WTC11 (cell line): ENCODE measurements around the gene RFTN1. TPM values are rescaled to one million over a fixed set of nuclear protein-coding genes. Genes with fewer than 3 reads are reported as not detected.

Experiments
- ATAC-seq: fragments of 200-7000 bp; cut with Tn5 transposase; 2 replicates; pipeline ENCODE4 v1.10.0; 2021; ENCODE audit warnings: mild to moderate bottlenecking, moderate library complexity
- CTCF ChIA-PET: fragments of 300-600 bp; sonication (Branson Sonifier 250); formaldehyde crosslinking; loops from one replicate; lab custom pipeline; 2021; ENCODE audit warnings: antibody characterized with exemption; lab: Charles Lee
- POLR2A ChIA-PET: fragments of 350-600 bp; sonication (Branson Sonifier 250); formaldehyde crosslinking; loops from one replicate; lab custom pipeline; 2021; ENCODE audit warnings: antibody characterized with exemption; lab: Charles Lee
- DNase-seq: peaks from one replicate; pipeline ENCODE4 v3.0.0; 2021; ENCODE audit warnings: low spot score
- H3K27ac Mint-ChIP-seq: 2 replicates; pipeline ENCODE4 v1.8.0; 2021; ENCODE audit warnings: mixed read lengths
- H3K27me3 Mint-ChIP-seq: 2 replicates; pipeline ENCODE4 v1.8.0; 2021; ENCODE audit warnings: low read depth, mild to moderate bottlenecking, moderate library complexity, mixed read lengths
- H3K36me3 Mint-ChIP-seq: 2 replicates; pipeline ENCODE4 v1.8.0; 2021; ENCODE audit warnings: mixed read lengths
- H3K4me1 Mint-ChIP-seq: 2 replicates; pipeline ENCODE4 v1.8.0; 2022; ENCODE audit warnings: mixed read lengths
- H3K4me3 Mint-ChIP-seq: 2 replicates; pipeline ENCODE4 v1.8.0; 2021; ENCODE audit warnings: mild to moderate bottlenecking, moderate library complexity, mixed read lengths
- H3K9me3 Mint-ChIP-seq: 2 replicates; pipeline ENCODE4 v1.8.0; 2021; ENCODE audit warnings: mixed read lengths
- ATF1 ChIP-seq: sonication (generic); formaldehyde crosslinking; IDR thresholded peaks from 2 replicates; pipeline ENCODE4 v1.8.1; 2023; ENCODE audit warnings: mild to moderate bottlenecking, moderate library complexity, missing genetic modification reagents
- ATF3 ChIP-seq: sonication (generic); formaldehyde crosslinking; conservative IDR thresholded peaks from 2 replicates; pipeline ENCODE4 v1.8.1; 2022; ENCODE audit warnings: mild to moderate bottlenecking, missing genetic modification reagents
- ELF4 ChIP-seq: sonication (generic); formaldehyde crosslinking; IDR thresholded peaks from 2 replicates; pipeline ENCODE4 v1.8.1; 2022; ENCODE audit warnings: low read depth, mild to moderate bottlenecking, moderate library complexity, missing genetic modification reagents
- EMX1 ChIP-seq: fragments of 250-450 bp; sonication (Bioruptor Pico); IDR thresholded peaks from 2 replicates; pipeline ENCODE4 v1.8.0; 2021; ENCODE audit warnings: mild to moderate bottlenecking
- IRF2 ChIP-seq: sonication (generic); formaldehyde crosslinking; IDR thresholded peaks from 2 replicates; pipeline ENCODE4 v1.8.0; 2022; ENCODE audit warnings: low read depth, missing genetic modification reagents, borderline replicate concordance
- NFATC4 ChIP-seq: fragments of 250-450 bp; sonication (Bioruptor Pico); IDR thresholded peaks from 2 replicates; pipeline ENCODE4 v1.9.0; 2021; ENCODE audit warnings: mild to moderate bottlenecking
- NFYB ChIP-seq: sonication (generic); formaldehyde crosslinking; conservative IDR thresholded peaks from 2 replicates; pipeline ENCODE4 v1.8.0; 2022; ENCODE audit warnings: low read depth, missing genetic modification reagents
- SOX15 ChIP-seq: fragments of 250-450 bp; sonication (Bioruptor Pico); IDR thresholded peaks from 2 replicates; pipeline ENCODE4 v1.9.0; 2021; ENCODE audit warnings: mild to moderate bottlenecking
- TCF7 ChIP-seq: sonication (generic); formaldehyde crosslinking; IDR thresholded peaks from 2 replicates; pipeline ENCODE4 v1.8.0; 2022; ENCODE audit warnings: mild to moderate bottlenecking, low read depth, missing genetic modification reagents, moderate library complexity
- TEAD1 ChIP-seq: sonication (generic); formaldehyde crosslinking; IDR thresholded peaks from 2 replicates; pipeline ENCODE4 v1.8.0; 2022; ENCODE audit warnings: mild to moderate bottlenecking, missing genetic modification reagents
- TEAD4 ChIP-seq: sonication (generic); formaldehyde crosslinking; IDR thresholded peaks from 2 replicates; pipeline ENCODE4 v1.8.0; 2022; ENCODE audit warnings: mild to moderate bottlenecking, missing genetic modification reagents
- ZBTB21 ChIP-seq: sonication (generic); formaldehyde crosslinking; IDR thresholded peaks from 2 replicates; pipeline ENCODE4 v1.8.1; 2023; ENCODE audit warnings: mild to moderate bottlenecking, missing genetic modification reagents, borderline replicate concordance
- ZBTB43 ChIP-seq: sonication (generic); formaldehyde crosslinking; IDR thresholded peaks from 2 replicates; pipeline ENCODE4 v1.8.1; 2023; ENCODE audit warnings: mild to moderate bottlenecking, missing genetic modification reagents
- ZNF317 ChIP-seq: sonication (generic); formaldehyde crosslinking; IDR thresholded peaks from 2 replicates; pipeline ENCODE4 v1.8.1; 2023; ENCODE audit warnings: low read depth, mild to moderate bottlenecking, moderate library complexity, missing genetic modification reagents, borderline replicate concordance
- ZNF512 ChIP-seq: sonication (generic); formaldehyde crosslinking; IDR thresholded peaks from 2 replicates; pipeline ENCODE4 v1.8.1; 2022; ENCODE audit warnings: missing genetic modification reagents, borderline replicate concordance
- total RNA-seq: library from RNA; stranded (reverse); gene quantifications from 3 replicates; pipeline ENCODE4 v1.2.3, GENCODE V29; 2021
- TF ChIP-seq, protein P1 (sequence below): sonication (generic); formaldehyde crosslinking; IDR thresholded peaks from 2 replicates; pipeline ENCODE4 v1.8.0; 2022; ENCODE audit warnings: mild to moderate bottlenecking, missing genetic modification reagents
- TF ChIP-seq, protein P2 (sequence below): sonication (generic); formaldehyde crosslinking; IDR thresholded peaks from 2 replicates; pipeline ENCODE4 v1.8.1; 2023; ENCODE audit warnings: mild to moderate bottlenecking, missing genetic modification reagents, moderate library complexity
- TF ChIP-seq, protein P3 (sequence below): fragments of 250-450 bp; sonication (Bioruptor Pico); IDR thresholded peaks from 2 replicates; pipeline ENCODE4 v1.9.0; 2021; ENCODE audit warnings: mild to moderate bottlenecking, borderline replicate concordance
- TF ChIP-seq, protein P4 (sequence below): fragments of 200-600 bp; IDR thresholded peaks from 2 replicates; pipeline ENCODE4 v1.8.0; 2022; ENCODE audit warnings: antibody characterized with exemption

The RFTN1 gene
- total RNA-seq, 1 experiment from 2014 or later: 3.8 TPM

DNA sequence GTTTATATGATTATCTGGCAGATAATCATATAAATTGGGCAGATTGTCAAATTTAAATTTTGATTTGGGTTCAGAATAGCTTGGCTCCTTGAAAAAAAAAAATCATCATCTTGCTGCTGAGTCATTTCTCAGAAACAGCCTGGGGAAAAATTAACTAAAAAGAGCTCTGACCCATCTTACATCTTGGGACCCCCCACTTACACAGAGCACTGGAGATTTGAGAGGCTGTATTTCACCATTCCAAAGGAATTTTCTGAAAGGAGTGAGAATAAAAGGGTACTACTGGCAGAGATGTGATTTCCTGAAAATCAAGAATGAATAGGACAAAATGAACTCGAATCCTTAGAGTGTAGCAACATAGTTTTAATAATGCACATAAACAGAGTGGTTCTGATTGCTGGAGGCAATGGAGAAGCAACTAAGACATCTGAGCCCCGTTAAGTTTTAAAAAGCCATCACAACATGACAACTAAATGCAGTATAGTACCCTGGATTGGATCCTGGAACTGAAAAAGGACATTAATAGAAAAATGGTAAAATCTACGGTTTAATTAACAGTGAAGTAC, 97.5 kb downstream of the RFTN1 start:
- H3K36me3 Mint-ChIP-seq: no peaks in the 10 kb centered on the region
- no peak overlapping the region for H3K4me3 Mint-ChIP-seq
- DNase-seq (no peak), ATAC-seq (no peak)
- CTCF ChIA-PET: no interaction called here
- H3K27ac Mint-ChIP-seq: no peak overlapping the region
- H3K4me1 Mint-ChIP-seq: peaks cover 5% of the 10 kb centered on the region
- no peaks in the 10 kb centered on the region for H3K9me3 Mint-ChIP-seq
- no peak for TF ChIP-seq TEAD1 (CRISPR knock-in tag)
- no peak for TF ChIP-seq TEAD4 (CRISPR knock-in tag)
- no peak for TF ChIP-seq TCF7 (CRISPR knock-in tag)
- TF ChIP-seq NFYB: no peak
- TF ChIP-seq ATF1 (CRISPR knock-in tag): no peak
- no peak for TF ChIP-seq EMX1 (CRISPR knock-in tag)
- TF ChIP-seq, protein P1, sequence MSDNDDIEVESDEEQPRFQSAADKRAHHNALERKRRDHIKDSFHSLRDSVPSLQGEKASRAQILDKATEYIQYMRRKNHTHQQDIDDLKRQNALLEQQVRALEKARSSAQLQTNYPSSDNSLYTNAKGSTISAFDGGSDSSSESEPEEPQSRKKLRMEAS (CRISPR knock-in tag): no peak
- TF ChIP-seq ZBTB21 (CRISPR knock-in tag): no peak
- no peak for TF ChIP-seq ZNF512
- no peak for TF ChIP-seq ZBTB43 (CRISPR knock-in tag)
- TF ChIP-seq ELF4 (CRISPR knock-in tag): no peak
- no peak for TF ChIP-seq ATF3 (CRISPR knock-in tag)
- no peak for TF ChIP-seq ZNF317 (CRISPR knock-in tag)
- TF ChIP-seq, protein P2, sequence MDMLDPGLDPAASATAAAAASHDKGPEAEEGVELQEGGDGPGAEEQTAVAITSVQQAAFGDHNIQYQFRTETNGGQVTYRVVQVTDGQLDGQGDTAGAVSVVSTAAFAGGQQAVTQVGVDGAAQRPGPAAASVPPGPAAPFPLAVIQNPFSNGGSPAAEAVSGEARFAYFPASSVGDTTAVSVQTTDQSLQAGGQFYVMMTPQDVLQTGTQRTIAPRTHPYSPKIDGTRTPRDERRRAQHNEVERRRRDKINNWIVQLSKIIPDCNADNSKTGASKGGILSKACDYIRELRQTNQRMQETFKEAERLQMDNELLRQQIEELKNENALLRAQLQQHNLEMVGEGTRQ: no peak
- TF ChIP-seq, protein P3, sequence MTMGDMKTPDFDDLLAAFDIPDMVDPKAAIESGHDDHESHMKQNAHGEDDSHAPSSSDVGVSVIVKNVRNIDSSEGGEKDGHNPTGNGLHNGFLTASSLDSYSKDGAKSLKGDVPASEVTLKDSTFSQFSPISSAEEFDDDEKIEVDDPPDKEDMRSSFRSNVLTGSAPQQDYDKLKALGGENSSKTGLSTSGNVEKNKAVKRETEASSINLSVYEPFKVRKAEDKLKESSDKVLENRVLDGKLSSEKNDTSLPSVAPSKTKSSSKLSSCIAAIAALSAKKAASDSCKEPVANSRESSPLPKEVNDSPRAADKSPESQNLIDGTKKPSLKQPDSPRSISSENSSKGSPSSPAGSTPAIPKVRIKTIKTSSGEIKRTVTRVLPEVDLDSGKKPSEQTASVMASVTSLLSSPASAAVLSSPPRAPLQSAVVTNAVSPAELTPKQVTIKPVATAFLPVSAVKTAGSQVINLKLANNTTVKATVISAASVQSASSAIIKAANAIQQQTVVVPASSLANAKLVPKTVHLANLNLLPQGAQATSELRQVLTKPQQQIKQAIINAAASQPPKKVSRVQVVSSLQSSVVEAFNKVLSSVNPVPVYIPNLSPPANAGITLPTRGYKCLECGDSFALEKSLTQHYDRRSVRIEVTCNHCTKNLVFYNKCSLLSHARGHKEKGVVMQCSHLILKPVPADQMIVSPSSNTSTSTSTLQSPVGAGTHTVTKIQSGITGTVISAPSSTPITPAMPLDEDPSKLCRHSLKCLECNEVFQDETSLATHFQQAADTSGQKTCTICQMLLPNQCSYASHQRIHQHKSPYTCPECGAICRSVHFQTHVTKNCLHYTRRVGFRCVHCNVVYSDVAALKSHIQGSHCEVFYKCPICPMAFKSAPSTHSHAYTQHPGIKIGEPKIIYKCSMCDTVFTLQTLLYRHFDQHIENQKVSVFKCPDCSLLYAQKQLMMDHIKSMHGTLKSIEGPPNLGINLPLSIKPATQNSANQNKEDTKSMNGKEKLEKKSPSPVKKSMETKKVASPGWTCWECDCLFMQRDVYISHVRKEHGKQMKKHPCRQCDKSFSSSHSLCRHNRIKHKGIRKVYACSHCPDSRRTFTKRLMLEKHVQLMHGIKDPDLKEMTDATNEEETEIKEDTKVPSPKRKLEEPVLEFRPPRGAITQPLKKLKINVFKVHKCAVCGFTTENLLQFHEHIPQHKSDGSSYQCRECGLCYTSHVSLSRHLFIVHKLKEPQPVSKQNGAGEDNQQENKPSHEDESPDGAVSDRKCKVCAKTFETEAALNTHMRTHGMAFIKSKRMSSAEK (CRISPR knock-in tag): no peak
- TF ChIP-seq SOX15 (CRISPR knock-in tag): no peak
- TF ChIP-seq NFATC4 (CRISPR knock-in tag): no peak
- TF ChIP-seq IRF2: no peak
- POLR2A ChIA-PET: no interaction called here
- H3K27me3 Mint-ChIP-seq: peaks cover 3% of the 10 kb centered on the region; the same call in 1 of the 2 replicates

- no peaks in the 10 kb centered on the region for H3K36me3 Mint-ChIP-seq
- ChIA-PET POLR2A (no interaction called here), CTCF (no interaction called here)
- H3K27me3 Mint-ChIP-seq: peaks cover 5% of the 10 kb centered on the region; the same call in 1 of the 2 replicates
- no peaks in the 10 kb centered on the region for H3K9me3 Mint-ChIP-seq
- DNase-seq: no peak
- H3K27ac Mint-ChIP-seq: no peak overlapping the region
- H3K4me1 Mint-ChIP-seq: no peaks in the 10 kb centered on the region
- no peak for ATAC-seq
- TF ChIP-seq, protein P4, sequence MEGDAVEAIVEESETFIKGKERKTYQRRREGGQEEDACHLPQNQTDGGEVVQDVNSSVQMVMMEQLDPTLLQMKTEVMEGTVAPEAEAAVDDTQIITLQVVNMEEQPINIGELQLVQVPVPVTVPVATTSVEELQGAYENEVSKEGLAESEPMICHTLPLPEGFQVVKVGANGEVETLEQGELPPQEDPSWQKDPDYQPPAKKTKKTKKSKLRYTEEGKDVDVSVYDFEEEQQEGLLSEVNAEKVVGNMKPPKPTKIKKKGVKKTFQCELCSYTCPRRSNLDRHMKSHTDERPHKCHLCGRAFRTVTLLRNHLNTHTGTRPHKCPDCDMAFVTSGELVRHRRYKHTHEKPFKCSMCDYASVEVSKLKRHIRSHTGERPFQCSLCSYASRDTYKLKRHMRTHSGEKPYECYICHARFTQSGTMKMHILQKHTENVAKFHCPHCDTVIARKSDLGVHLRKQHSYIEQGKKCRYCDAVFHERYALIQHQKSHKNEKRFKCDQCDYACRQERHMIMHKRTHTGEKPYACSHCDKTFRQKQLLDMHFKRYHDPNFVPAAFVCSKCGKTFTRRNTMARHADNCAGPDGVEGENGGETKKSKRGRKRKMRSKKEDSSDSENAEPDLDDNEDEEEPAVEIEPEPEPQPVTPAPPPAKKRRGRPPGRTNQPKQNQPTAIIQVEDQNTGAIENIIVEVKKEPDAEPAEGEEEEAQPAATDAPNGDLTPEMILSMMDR: no peak
- H3K4me3 Mint-ChIP-seq: no peak overlapping the region
Measured at GRCh38 chr3:16413321-16413720, 100.2 kb downstream of the RFTN1 start.
